NCI-H1417 (cell line): ENCODE measurements around the gene HOXD3.

ENCODE experiments used
- DNase-seq, 3 experiments: peaks; one replicate each; lab custom pipeline; 2025; lab: John Stamatoyannopoulos, UW

The HOXD3 gene

DNA sequence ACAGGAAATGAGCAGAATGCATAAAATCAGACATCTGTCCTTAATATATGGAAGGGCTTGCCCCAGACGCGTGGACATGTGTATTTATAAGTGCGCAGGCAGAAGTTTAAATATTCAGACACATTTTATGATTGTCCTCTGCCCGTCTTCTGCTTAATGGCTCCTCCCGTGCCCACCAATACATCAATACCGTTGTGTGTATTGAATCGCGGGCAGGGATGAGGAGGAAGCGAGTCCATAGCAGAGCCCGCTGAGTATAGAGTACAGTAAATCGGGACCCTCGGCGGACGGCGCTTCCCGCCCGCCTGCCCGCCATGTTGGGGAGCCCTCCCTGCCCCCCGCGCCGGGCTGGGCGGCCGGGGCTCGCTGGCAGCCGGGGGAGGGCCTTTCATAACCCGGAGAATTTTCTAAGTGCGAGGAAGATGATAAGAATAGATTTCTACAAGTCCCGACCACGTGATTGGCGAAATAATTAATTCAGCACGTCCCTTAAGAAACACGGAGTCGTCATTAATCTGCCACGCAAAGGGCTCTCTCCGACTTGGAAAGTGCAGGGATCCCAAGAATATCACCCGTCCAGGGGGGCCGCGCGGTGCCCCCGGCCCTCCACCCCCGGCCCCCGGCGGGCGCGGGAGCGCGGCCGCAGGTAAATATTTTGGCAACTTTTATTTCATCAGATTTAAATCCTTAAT is at the start of gene HOXD3:
TSS of gene HOXD3 (plus strand) at position 501 of the 692 bp plus-strand sequence. CDS start 11,808 bp downstream, outside the sequence.
- no peak for DNase-seq

DNA sequence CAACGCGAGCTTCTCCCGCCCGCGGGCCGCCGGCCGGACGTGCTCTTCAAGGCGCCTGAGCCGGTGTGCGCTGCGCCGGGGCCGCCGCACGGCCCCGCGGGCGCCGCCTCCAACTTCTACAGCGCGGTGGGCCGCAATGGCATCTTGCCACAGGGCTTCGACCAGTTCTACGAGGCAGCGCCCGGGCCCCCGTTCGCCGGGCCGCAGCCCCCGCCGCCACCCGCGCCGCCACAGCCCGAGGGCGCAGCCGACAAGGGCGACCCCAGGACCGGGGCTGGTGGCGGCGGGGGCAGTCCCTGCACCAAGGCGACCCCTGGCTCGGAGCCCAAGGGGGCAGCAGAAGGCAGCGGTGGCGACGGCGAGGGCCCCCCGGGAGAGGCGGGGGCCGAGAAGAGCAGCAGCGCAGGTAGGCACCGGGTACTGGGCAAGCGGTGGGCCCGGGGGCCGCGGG is 49.4 kb upstream of the HOXD3 start:
- DNase-seq, result peak in 2 of 3 experiments; percentile 62 to 64

DNA sequence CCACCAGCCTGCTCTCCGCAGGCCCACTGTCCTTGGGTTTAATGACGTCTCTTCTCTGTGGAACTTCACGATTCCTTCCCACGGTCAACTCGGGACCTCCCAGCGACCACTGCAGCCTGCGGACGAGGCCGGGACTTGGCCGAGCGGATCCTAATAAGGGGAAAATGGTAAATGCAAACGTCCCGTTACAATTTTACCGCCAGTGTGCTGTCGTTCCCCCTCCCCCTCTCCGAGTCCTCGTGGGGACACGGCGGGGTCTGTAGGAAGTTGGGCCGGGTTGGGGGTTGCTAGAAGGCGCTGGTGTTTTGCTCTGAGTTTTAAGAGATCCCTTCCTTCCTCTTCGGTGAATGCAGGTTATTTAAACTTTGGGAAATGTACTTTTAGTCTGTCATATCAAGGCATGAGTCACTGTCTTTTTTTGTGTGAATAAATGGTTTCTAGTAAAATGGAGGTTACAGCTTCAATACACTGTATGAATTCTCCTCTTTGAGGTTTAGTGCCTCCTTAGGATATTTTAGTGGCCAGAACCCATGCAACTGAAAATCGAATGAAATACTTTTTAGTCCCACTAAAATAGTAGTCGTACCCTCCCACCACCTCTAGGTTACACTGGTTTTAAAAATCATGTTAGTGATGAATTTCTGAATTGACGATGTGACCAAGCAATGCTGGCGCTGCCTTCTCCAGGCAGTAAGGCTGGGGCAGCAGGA is 47.8 kb upstream of the HOXD3 start:
- peak in 1 of 3 experiments; percentile 38 for DNase-seq

DNA sequence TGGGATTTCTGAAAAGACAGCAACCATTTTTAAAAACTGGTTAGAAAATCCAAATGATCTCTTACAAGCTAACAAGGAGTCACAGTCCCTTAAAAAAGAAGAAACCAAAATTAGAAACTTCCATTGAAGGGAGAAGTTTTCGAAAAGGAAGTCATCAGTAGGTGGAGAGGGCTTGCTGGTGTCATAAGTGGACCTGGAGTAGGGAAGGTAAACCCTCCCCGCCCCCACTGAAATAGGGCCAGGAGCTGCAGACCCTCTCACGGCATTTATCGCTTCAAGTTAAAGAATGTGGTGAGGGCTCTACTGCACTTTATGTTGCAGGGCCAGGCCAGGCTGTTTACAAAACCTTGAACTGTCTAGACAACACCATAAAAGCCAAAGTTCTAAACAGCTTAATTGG is 47.2 kb upstream of the HOXD3 start:
- DNase-seq, result no peak

DNA sequence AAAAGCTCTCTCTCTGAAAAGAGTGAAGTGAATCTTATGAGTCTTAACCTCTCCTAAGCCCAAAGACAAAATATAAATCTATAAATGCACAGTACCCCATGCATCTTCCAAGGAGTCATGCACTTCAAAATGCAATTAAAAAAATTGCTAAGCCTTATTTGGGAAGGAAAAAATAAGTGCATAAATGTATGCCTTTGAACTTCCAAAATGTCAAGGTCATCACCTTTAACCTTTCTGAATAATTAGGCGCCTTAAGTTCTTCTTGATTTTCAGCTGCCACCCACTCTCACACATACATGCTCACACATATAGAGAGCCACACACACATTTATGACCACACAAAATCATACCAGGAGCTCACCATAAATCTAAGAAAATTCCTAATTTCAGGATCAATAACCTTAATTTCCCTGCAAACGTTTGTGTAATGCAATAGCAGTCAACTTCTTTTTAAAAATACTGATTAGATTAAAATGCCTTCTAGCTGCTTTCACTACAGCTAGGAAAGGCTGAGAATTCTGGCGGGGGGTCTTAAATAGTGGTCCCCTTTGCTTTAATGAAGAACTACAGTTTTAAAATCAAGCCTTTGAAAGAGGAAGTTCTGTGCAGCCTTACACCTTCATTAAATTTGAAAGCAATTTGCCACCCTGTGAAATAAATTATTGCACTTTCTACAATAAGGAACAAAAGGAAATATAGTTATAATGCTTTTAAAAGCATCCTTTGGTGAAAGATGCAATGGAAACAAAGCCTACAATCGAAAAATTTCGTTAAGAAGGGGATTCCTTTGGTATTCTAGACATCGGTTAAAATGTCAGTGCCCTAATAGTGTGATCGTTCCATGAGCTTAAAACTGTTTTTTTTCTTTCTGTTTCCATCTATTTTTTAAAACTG is 46.4 kb upstream of the HOXD3 start:
- DNase-seq, result no peak

DNA sequence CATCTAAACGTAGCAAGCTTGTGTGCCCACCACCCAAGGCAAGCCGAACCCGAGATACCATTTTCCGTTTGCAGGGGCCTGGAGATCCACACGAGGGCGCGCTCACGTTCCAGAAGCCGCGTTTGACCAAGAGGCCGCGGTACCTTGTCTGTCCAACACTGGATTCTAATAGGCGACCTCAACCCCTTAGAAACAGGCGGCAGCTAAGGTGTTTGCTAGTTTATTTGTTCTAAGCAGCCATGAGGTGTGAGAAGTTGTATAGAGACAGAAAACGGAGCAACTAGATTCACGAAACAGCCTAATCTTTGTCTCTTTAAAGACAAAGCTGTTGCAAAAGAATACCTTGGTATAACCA is 45.8 kb upstream of the HOXD3 start:
- DNase-seq, result peak in 1 of 3 experiments; percentile 15

DNA sequence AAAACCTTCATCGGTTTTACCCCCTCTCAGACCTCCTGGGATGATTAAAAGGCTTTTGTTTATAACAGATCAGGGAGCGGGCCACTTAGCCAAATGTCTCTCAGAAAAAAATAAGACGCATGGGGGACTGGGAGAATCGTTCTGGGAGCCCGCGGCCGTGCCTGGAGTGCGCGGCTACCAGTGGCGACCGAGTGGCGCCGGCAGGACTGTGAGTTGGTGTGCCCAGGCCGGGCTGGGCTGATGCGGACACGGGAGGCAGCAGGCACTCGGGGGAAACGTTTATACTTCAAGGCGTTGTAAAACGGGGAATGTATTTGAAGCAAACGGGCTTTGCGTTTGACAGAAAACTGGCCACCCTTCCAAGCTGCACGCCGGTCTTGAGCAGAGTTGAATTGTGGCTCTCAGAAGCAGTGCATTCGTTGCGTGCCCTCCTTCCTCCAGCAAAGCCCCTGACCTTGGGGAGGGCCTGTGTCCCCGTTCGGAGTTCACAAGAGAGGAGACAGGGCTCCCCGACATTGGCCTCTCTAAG is 45.2 kb upstream of the HOXD3 start:
- no peak for DNase-seq

DNA sequence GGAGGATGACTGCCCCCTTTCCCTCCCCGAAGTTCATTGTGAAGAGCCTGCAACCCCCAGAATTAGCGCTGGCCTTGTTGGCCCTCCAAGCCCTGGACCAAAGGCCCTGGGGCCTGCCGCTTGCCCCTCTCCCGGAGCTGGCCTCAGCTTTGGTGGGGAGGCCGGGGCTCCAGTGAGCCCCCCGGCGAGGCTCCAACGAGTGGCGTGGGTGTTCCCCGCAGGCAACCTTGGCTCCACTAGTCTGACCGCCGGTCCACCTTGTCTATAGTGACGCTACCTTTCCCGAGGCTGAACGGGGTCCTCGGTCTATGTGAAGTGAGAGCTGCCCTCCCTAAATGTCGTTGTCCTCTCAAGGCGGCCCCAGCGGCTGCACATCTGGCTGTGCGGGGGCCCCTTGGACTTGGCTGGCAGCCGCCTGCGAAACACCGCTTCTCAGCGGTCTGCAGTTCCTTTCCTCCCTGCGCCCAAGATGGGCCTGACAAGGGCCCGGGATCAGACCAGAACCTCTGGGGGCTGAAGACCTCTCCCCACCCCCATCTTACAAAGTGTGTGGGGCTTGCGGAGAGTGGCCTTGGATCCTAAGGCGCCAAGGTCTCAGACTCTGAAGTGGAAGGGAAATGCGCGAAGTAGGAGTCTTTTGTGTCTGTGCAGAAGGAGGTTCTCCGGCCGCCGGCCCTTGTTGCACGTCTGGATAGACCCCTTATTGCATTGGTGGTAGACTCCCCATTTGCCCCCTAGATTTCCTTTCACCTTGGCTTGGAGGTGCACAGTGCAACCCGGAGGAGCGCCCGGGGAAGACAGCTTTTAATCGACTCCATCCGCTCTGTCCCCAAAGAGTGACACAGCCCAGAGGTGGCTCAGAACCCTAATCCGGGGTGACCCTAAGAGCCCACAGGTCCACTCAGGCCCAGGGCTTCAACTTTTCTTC is 44.5 kb upstream of the HOXD3 start:
- DNase-seq, result no peak

DNA sequence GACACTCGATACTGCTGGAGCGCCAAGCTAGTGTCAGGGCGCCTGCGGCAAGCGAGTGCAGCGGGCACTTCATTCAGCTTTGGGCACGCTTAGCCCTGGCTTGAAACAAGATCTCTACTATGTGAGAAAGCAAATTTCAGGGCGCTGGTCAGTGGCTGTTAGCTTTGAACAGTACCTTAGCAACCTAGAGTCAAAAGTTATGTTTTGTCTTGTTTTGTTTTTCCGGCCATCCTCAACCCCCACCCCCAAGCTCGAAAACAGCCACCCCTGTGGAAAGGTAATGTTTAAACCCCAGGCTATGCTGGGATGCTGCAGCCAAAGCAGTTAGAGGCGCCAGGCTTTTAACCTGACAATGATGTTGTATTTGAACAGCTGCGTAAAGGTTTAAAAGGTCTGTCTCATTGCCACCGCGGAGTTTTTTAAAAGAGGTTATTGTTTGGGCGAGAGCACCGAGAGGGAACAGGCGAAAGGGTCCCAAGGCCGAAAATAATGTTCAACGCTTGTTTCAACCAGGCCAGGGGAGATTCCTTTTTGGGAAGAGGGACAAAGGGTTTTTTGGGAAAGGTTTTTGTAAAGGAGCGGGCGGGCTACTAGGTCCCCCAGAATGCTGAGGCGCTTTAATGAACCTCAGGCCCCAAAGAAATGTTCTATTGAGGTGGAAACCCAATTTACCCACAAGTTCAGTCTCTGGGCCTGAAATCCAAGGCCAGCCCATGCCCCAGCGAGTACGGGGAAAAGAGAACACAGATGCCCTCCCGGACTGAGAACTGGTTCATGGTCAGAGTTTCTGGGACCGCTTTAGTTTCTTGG is 42.8 kb upstream of the HOXD3 start:
- DNase-seq, result peak; percentile 31 to 97 (median 93)

DNA sequence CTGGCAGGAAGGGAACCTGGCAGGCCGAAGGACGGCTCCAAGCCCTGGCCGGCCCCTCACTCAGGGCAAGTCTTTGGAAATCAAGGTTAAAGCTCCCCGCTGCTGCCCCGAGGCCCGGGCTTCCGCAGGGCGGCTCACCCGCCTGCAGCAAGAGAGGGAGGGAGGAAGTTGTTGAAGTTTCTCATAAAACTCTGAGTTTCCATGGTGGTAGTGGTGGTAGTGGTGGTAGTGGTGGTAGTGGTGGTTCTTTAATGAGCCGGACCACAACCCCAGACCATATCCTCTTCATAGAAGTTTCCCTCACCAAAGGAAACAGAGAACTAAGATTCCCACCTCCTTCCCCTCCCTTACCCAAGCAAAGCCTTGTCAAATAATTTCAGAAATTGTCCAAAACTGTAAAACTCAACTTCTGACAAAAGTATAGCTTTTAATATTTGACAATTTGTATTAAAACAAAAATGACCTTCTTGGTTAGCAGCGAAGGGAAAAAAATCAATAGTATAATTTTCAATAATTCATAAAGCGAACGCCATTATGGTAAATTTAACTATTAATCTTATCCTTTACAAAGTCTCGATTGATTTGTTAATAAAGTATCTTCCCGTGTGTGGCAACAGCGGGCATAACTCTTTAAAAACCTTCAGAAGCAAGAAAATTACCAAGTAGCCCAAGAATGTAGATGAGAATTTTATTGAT is 42.0 kb upstream of the HOXD3 start:
- no peak for DNase-seq

DNA sequence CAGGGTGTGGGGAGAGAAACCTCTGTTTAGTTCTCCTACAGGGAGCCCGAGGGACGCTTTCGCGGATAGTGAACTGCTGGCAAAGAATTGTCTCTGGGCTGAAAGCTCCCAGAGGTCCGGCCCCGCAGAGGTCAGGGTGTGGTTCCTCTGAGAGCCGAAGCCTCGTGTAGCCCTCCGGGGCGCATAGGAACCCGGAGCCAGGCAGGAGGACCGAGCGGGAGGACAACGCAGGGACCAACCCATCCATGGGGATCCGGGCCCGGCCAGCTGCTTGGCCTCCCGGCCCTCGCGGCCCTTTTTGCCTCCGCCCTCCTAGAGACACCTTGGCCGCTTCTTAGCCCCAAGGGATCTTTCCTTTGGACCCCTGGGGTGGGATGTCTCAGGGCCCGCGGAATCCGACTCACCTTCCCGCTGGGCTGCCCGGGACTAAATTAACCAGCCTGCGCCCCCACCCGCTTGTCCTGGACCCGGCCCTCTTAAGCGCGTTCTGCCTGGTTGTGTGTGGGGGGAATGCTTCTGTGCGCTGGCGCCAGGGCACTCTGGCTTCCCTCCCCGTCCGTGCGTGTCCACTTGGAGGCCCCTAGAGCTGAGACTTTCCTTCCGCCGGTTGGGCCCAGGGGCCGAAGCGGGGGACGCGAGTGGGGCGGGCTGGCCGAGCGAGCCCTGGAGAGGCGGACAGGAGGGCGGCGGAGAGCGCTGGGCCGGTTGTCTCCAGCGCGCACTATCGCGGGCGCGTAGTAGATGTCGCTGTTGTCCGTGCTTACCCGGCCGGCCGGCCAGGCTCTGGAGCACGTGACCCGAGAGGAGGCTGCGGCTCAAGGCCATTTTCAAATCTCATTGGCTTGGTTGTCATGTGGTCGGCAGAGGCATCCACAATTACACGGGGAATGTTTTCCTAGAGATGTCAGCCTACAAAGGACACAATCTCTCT is 41.0 kb upstream of the HOXD3 start, which contains the start of gene HOXD10:
TSS of gene HOXD10 (plus strand) at position 896 of the 931 bp plus-strand sequence. CDS start 56 bp downstream, outside the sequence.
- no peak for DNase-seq

DNA sequence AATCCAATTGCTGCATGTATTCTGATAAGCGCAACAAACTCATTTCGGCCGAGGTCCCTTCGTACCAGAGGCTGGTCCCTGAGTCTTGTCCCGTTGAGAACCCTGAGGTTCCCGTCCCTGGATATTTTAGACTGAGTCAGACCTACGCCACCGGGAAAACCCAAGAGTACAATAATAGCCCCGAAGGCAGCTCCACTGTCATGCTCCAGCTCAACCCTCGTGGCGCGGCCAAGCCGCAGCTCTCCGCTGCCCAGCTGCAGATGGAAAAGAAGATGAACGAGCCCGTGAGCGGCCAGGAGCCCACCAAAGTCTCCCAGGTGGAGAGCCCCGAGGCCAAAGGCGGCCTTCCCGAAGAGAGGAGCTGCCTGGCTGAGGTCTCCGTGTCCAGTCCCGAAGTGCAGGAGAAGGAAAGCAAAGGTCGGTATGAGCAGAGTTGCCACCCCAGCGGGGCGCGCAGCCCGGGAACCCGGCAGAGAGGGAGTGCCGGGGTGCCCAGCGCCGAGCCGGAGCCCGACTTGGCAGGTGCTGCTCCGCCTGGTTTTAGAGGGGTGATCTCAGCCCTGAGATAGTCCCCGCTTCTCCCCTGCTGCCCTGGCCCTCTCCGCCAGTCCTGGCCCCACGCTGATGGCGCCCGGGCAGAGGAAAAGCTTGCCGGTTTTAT is 39.8 kb upstream of the HOXD3 start:
- DNase-seq, result no peak

DNA sequence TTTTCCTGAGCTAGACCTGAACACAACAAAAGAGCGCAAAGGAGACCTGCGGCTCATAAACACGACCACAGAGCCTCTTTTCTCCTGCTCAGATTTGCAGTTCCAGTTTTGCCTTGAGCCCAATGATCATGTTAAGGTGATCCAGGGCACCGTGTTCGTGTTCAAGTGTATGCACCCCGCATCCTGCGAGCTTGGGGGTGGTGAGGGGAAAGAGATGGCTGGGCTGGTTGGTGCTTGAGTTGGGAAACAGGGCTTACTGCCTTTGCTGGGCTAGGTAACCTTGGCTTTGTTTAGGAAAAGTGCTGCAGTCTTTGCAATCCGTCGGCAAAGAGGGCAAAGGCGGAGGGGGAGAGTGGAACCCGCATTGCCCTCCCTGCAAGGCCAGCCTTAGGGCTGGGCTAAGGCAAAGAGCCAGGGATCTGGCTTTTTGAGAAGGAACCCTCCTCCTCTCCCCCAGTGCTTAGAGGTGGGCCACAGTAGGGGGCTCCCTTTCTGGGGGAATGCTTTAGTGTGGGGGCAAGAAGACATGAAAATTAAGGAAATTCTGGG is 39.2 kb upstream of the HOXD3 start:
- no peak for DNase-seq

DNA sequence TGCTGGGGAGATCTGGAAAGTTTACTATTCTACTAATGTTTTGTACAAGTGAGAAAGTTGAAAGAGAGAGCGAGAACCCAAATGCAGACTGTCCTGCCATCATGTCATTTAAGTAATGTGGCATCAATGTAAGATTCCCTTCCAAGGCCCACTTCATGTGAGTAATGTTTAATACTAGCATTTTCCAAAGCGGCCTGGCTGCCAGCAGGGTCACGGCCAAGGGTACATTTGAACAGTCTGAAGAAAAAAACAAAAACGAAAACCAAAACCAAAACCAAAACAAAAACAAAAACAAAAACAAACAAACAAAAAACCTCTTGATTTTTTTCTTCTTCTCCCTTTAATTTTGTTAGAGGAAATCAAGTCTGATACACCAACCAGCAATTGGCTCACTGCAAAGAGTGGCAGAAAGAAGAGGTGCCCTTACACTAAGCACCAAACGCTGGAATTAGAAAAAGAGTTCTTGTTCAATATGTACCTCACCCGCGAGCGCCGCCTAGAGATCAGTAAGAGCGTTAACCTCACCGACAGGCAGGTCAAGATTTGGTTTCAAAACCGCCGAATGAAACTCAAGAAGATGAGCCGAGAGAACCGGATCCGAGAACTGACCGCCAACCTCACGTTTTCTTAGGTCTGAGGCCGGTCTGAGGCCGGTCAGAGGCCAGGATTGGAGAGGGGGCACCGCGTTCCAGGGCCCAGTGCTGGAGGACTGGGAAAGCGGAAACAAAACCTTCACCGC is 38.3 kb upstream of the HOXD3 start:
- peak in 2 of 3 experiments; percentile 6 to 43 for DNase-seq

DNA sequence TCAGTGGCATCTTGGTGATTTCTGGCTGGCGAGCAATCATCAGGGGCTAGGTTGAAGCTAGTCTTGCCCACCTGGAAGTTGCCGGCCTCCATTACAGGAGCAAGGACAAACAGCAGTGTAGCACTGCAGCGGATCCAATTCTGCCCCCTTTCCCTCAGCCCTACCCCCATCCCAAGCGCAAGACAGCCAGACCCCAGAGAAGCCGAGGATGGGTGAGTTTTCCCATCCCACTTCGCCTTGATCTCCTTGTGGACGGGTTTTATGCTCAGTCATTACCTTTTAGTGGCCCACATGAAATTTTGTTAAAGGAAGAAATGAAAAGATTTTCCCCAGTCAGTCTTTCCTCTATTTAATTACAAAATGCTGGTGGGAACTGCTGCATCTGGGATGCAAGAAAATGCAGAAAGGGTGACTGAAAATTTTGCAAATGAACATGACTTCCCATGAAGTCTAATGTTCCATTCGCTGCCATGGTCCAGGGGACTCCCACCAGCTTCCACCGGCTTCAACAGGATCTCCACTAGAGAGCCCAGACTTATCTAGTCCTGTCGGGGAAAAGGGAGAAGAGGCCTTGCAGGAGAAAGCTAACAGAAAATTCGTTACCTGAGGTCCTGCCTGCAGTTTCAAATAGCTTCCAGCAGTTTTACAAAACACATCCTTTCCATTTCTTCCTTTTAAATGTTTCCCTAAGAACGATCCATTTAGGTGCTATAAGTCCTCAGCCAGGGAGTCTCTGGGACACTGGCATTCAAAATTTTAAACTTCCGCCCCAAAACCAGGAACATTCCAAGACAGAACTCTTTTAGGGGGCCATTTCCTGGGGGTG is 36.5 kb upstream of the HOXD3 start:
- DNase-seq, result no peak
